HT-29 (cell line): Measurements from ENCODE around the gene SMARCA1. TPM values are rescaled to one million over a fixed set of nuclear protein-coding genes. Genes with fewer than 3 reads are reported as not detected.

Experiments
- DNase-seq: peaks from one replicate; pipeline ENCODE4 v3.0.0-alpha.2; 2015; ENCODE audit warnings: low spot score
- small RNA-seq: library from RNA; depleted of rRNA; stranded (forward); fragments of <200 nt; gene quantifications from one replicate; pipeline ENCODE3, GENCODE V24; 2014
- total RNA-seq: library from RNA; depleted of rRNA; stranded (reverse); fragments of >200 nt; shearing (Covaris generic); gene quantifications from 2 replicates; pipeline ENCODE4 v1.2.3, GENCODE V29; 2014; rRNA removed

SMARCA1 gene
- total RNA-seq, 1 experiment from 2014 or later: 9.4 TPM

- DNase-seq: no peak
Observed at GRCh38 chrX:129462707-129463106, 60.6 kb downstream of the SMARCA1 start.

DNA sequence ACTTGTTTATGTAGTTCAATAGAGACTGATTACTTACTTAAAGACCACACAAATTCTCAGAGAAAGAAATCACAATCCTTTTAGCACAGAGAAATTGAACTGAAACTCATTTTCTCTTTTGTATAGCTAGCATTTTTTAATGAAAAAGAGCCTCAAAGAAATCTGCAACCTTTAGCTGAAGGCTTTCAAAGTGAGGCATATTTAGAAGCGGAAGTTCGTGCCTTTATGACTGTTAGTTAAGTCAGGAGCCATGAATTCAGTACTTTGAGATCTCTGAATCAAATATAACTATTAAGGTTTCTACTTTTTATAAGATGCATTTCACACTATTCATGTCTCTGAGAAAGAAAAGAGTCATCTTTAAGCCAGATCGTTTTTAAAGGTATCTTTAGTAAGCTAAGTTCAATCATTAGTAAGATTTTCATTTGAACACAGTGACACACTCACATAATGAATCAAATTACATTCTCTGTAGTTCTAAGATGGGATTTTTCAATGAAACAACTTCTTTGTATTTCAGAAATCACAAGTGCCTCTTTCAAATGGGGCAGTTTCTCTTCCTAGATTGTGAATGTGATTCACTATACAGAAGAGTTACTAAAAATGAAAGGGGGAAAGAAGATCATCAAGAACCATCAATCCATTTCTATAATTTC lies 61.4 kb downstream of the SMARCA1 start:
- no peak for DNase-seq

GRCh38 chrX:129452523-129452922 lies 70.8 kb downstream of the SMARCA1 start:
- DNase-seq: no peak

- no peak for DNase-seq
Observed at GRCh38 chrX:129450123-129450522, 73.2 kb downstream of the SMARCA1 start.

DNA sequence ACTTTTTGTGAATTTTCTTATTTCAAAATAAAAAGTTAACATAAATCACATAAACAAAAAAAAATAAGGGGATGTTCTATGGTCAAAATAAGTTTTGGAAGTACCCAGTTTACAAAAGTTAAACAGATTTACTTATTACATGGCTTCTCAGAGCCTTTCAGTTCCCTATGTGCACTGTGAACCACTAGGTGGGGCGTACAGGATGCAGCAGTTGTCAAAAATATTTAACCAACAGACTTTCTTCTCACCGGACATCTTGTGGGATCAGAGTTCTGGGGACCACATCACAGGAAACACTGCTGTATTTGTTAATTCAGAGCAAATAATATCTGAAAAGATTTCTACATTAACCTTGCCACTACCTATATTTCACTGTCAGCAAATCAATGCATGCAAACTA lies 74.1 kb downstream of the SMARCA1 start:
- no peak for DNase-seq

- no peak for DNase-seq
Observed at GRCh38 chrX:129445436-129445835, 77.9 kb downstream of the SMARCA1 start.

DNA sequence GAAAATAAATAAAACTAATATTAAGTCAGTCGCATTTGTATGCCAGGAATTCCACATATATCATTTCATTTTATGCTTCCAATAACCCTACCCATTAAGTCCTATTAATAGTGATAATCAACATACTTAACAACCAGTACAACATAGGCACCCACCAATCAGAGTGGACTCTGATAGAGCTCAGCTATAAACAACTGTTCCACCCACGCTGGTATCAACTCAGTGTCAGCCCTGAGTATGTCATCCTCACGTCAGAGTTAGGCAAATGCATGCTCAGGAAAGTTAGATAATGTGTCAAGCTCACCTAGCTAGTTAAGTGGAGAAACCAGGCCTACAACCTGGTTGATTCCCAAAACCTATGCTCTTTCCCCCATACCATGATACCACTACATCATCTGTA lies 89.3 kb downstream of the SMARCA1 start:
- no peak for DNase-seq

- no peak for DNase-seq
Observed at GRCh38 chrX:129433461-129433860, 89.8 kb downstream of the SMARCA1 start.

DNA sequence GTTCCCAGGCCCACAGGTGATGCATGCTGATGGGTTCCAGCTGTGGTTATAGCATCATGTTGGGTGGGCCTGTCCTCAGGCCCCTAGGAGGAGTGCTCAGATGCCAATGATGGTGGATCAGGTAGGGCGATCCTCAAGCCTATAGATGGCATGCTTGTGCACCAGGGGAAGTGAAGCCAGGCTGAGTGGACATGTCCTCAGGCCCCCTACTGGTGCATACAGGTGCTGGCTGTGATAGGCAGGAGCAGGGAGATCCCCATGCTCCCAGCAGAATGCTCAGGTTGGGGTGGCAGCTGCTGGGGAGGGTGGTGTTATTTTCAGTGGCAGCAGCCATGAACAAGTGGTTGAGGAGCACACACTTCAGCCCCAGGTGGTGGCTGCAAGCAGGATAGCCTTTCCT lies 96.0 kb downstream of the SMARCA1 start:
- peak; percentile 13 for DNase-seq

DNA sequence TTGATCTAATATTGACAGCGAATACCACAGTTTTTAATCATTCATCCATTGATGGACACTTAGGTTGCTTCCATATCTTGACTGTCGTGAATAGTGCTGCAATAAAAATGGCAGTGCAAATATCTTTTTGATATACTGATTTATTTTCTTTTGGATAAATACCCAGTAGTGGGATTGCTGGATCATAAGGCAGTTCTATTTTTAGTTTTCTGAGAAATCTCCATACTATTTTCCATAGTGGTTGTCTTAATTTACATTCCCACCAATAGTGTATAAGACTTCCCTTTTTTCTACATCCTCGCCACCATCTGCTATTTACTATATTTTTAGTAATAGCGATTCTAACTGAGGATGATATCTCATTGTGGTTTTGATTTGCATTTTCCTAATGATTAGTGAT lies 100.1 kb downstream of the SMARCA1 start:
- no peak for DNase-seq

- no peak for DNase-seq
Observed at GRCh38 chrX:129404670-129405008, 118.7 kb downstream of the SMARCA1 start.

DNA sequence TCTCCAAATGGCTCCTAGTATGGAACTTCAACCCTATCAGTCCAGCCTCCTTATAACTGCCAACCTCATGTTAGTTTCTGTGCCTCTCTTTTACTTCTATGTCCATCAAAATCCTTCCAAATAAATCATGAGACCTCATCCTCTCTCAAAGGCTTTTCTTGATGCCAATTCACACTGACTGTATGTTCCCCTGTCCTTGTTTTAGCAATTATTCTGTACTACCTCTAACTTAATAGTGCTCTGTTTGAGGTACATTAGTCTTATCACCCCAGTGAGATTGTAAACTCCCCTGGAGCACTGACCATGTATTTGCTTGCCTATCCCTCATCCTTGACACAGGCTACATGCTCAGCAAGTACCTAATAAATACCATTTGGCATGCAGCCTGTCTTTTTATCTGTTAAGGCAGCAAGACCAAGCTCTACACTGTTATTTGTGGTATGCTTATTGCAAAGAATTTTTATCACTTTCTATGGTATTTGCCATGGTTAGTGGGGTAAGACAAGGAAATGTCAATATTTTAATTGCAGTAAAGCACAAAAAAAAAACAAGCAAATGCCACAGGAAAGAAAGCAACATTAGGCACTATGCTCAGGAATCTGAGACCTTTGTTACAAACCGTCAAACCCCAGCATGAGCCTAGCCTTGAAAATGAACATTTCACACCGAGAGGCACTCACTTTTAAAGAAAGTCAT lies 119.2 kb downstream of the SMARCA1 start:
- DNase-seq: no peak

Small RNAs within 50 kb of the gene (small RNA-seq; reads per million reads assigned to genes)
- gene RF01169: not detected
- gene RNA5SP513: 1.0 reads per million, percentile 35 among the genes with 10 or more reads in this experiment
- not detected for gene RPS26P56

Other genes starting within 250 kb of the SMARCA1 start
- 10.1 and 12.4 TPM in 2 replicates for gene OCRL, start 16.8 kb upstream of the SMARCA1 start, total RNA-seq
- gene APLN, start 131.5 kb upstream of the SMARCA1 start, total RNA-seq: 0.23 and 0.28 TPM in 2 replicates
- gene XPNPEP2, start 215.5 kb upstream of the SMARCA1 start, total RNA-seq: not detected in 2 replicates